Stimulated activated CD4-positive, alpha-beta T cell treated with anti-CD3 and anti-CD28 coated beads, Interleukin-1b, Interleukin-23, amount 100 ng/mL, for 48 hours (primary cell): Measurements from ENCODE around the gene FXYD1.

Source experiments
- DNase-seq: peaks from one replicate; pipeline ENCODE4 v3.0.0-alpha.2; 2020

Gene FXYD1

DNA sequence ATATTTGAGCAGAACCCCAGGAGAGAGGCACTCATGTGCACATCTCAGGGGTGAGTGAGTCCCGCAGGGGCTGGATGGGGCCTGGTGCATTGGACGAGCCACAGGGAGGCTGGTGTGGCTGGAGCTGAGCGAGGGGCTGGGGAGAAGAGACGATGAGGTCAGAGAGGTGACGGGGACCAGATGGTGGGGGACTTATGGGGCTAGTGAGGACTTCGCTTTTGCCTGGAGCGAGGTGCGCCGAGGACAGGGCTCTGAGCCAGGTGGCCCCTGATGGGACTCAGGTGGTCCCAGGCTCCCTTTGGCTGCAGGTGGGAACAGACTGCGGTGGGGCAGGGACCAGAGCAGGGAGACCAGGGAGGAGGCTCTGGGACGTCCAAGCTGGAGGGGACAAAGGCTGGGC is 29.9 kb upstream of the FXYD1 start:
- DNase-seq = no peak

GRCh38 chr19:35109395-35110112 is 29.1 kb upstream of the FXYD1 start:
- DNase-seq = no peak

DNA sequence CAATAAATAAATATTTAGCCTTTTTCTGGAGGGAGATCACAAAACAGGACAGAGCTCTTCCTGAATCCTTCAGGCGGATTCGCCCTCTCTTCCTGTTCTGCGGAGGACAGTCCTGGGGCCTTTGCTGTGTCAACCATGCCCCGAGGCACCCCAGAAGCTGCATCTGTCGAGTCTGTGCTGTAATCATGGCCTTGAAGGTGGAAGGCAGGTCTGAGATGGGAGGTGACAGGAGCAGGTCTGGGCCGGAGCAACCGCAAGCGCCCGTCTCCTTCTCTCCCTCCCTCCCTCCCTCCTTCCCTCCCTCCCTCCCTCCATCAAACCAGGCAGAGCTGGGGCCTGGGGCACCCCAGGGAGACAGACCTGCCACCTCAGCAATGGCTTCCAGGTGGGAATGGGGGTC is 27.6 kb upstream of the FXYD1 start:
- no peak for DNase-seq

- no peak for DNase-seq
Observed at GRCh38 chr19:35112995-35113688, 25.5 kb upstream of the FXYD1 start.

GRCh38 chr19:35114353-35115176 is 24.1 kb upstream of the FXYD1 start:
- DNase-seq = peak; percentile 62

GRCh38 chr19:35115177-35115951 is 23.3 kb upstream of the FXYD1 start, which contains the start of gene FXYD3:
FXYD3 (plus strand) TSS chr19:35115823; CDS start chr19:35119377, 3,554 bp downstream.
- no peak for DNase-seq

DNA sequence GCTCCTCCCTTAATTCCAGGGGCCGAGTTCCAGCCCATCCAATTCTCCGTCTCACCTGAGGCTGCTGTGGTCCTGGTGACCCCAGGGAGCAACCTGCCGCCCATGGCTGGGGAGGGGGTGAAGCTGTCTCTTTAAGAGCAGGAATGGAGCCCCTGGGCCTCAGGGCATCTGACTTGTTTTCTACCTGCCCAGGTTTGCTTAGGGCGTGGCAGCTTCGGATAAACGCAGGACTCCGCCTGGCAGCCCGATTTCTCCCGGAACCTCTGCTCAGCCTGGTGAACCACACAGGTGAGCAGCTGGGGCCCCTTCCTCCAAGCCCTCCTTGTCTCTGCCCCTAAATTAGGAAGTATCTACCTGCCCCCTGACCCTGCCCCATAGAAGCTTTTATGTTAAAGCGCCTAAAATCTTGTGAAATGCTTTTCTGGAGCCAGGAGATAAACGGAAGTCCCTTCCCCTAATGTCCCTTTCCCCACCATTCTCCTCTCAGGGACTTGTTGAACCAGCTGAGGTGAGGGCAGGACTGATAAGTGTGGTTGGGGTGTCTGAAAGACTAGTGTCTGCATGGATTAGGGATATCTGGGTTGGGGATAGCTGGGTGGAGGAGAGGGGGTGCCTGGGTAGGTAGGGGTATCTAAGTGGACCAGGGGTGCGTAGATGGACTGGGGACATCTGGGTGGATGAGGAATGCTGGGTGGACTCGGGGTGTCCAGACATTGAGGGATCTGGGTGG is 22.4 kb upstream of the FXYD1 start:
- DNase-seq = no peak

GRCh38 chr19:35117116-35117515 is 21.5 kb upstream of the FXYD1 start:
- no peak for DNase-seq

GRCh38 chr19:35117799-35118198 is 20.8 kb upstream of the FXYD1 start:
- DNase-seq = no peak

GRCh38 chr19:35118268-35119020 is 20.2 kb upstream of the FXYD1 start:
- DNase-seq = no peak

GRCh38 chr19:35119091-35119490 is 19.5 kb upstream of the FXYD1 start:
- no peak for DNase-seq

DNA sequence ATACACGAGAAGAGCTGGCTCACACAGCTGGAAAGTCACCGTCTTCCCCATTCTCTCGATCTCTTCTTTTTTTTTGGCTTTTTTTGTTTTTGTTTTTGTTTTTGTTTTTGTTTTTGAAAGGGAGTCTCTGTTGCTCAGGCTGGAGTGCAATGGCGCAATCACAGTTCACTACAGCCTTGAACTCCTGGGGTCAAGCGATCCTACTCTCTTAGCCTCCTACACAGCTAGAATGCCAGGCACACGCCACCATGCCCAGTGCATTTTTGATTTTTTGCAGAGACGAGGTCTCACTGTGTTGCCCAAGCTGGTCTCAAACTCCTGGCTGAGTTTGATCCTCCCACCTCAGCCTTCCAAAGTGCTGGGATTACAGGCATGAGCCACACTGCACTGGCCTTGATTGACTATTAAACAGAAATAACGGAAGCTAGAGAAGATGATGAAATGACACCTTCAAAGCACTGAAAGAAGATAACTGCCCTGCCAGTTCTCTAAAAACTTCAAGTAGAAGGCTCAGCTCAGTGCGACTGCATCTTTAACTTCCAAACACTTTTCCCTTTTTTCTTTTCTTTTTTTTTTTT is 19.0 kb upstream of the FXYD1 start:
- DNase-seq = no peak

GRCh38 chr19:35120492-35120891 is 18.1 kb upstream of the FXYD1 start:
- DNase-seq = no peak

DNA sequence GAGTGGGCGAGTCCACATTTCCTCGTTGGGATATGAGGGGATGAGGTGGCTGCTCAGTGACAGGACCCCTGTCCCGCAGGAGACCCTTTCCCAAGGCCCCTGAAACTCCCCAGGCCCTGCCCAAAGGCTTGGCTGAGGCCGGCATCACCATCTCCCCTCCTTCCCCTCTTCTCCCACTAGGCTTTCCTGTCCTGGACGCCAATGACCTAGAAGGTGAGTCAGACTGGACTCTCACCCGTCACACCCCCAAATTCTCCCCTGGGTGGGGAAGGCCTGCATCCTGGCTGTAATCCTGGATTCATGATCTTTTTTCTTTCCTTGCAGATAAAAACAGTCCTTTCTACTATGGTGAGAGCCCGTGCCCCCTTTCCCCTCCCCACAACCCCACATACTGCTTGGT is 17.7 kb upstream of the FXYD1 start:
- DNase-seq = no peak

DNA sequence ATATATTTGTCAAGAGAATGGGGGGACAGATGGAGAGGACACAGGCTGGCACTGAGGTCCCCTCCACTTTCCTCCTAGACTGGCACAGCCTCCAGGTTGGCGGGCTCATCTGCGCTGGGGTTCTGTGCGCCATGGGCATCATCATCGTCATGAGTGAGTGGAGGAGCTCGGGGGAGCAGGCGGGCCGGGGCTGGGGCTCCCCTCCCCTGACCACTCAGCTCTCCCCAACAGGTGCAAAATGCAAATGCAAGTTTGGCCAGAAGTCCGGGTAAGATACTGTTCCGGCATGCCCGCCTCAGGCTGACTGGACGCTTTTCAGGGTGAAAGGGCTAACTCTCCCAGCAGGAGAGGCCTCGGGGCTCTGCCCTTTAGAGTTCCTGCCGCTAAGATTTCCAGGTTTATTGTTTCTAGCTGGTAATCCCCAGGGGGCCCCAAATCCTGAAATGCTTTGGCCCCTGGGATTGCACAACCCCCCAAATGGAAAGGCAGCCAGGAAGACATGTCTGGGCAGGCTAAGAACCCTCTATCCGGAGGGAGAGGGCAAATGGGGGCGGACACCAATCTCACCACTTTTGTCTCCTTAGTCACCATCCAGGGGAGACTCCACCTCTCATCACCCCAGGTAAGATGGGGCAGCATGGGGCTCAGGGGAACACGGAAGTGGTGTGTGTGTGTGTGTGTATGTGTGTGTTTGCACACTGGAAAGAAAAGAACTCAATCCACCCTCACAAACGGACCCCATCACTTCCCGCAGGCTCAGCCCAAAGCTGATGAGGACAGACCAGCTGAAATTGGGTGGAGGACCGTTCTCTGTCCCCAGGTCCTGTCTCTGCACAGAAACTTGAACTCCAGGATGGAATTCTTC is 15.7 kb upstream of the FXYD1 start:
- DNase-seq = no peak

DNA sequence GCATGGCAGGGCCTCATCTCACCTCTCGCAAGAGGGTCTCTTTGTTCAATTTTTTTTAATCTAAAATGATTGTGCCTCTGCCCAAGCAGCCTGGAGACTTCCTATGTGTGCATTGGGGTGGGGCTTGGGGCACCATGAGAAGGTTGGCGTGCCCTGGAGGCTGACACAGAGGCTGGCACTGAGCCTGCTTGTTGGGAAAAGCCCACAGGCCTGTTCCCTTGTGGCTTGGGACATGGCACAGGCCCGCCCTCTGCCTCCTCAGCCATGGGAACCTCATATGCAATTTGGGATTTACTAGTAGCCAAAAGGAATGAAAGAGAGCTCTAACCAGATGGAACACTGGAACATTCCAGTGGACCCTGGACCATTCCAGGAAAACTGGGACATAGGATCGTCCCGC is 15.1 kb upstream of the FXYD1 start:
- DNase-seq = no peak

DNA sequence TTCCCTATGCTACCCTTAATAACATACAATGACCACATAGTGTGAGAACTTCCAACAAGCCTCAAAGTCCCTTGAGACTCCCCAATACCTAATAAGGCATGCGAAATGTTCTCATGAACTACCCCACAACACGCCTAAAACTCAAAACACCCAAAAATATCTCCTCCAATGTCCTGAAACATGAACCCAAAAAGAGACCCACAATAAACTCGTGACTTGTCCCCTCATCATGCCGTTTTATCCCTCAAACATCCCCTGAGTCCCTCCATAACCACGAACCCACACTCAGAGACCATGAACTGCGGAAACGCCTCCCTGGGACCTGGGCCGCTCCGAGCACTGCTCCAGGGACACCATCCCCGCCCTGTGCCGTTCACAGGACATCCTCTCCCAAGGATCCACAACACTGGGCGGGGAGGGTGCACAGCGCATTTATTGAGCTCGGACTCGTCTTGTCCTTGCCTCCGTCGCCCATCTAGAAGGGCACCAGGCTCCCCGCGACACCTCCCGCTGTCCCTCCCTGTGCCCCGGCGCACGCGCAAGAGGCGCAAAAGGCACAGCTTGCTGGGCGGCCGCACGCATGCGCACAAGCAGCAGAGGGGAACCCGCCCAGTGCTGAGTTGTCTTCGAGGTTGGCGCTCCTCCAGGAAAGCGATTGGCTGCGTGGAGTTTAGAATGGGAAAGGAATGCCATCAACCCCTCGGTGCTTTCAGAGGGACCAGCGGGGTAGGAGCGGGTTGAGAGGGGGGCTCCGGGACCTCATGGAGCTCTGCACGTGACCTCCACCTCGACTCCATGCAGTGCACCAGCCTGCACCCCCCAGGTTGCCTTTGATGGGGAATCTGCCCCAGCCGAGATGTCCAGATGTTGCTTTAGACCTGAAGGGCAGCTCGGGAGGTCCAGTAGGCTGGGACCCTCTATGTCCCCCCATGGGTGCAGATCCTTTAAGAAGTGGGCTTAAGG is 14.2 kb upstream of the FXYD1 start:
- peak; percentile 89 for DNase-seq

- DNase-seq = no peak
Observed at GRCh38 chr19:35125270-35125717, 13.3 kb upstream of the FXYD1 start.
